ENCODE measurements around the gene EBF3.

DNA sequence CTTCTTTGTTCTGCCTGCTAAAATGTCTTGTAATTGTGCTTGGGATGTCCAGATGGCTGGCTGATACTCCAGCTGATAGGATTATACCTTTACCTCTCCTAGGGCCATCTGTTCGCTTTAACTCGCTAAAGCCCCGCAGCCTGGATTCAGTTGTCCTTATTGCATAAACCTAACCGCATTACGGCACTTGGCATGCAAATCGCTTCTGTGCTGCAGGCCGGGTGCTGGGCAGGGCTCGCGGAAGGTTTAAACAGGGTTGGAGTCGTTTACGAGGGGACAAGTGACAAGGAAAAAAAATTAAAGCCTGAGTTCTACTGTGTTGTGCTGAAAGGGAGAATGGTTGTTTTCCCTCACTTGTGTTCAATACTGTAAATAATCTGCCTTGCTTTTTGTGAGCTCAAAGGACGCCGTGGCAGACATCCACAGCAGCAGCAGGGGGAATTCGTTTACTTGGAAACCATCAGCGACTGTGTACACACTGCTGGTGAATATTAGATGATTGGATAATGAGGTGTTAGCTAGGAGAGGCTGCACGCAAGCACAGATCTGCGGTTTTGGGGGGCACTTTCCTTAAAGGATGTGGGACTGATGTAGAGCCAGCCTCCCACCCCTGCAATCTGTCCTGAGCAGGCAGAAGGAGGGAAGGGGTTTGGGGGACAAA, 93.0 kb downstream of the EBF3 start:
- TF ChIP-seq YY1 (IDR thresholded peaks at IDR 0.05; ENCODE audit: insufficient read depth, insufficient read length) (no peak), ZNF274 (IDR thresholded peaks at IDR 0.05; ENCODE audit: low read depth, low read length) (no peak)
